Measurements from ENCODE around the gene IQSEC3. TPM values are rescaled to one million over a fixed set of nuclear protein-coding genes. Genes with fewer than 3 reads are reported as not detected.

Gene IQSEC3
- total RNA-seq, 1 experiment from 2014 or later: not detected

DNA sequence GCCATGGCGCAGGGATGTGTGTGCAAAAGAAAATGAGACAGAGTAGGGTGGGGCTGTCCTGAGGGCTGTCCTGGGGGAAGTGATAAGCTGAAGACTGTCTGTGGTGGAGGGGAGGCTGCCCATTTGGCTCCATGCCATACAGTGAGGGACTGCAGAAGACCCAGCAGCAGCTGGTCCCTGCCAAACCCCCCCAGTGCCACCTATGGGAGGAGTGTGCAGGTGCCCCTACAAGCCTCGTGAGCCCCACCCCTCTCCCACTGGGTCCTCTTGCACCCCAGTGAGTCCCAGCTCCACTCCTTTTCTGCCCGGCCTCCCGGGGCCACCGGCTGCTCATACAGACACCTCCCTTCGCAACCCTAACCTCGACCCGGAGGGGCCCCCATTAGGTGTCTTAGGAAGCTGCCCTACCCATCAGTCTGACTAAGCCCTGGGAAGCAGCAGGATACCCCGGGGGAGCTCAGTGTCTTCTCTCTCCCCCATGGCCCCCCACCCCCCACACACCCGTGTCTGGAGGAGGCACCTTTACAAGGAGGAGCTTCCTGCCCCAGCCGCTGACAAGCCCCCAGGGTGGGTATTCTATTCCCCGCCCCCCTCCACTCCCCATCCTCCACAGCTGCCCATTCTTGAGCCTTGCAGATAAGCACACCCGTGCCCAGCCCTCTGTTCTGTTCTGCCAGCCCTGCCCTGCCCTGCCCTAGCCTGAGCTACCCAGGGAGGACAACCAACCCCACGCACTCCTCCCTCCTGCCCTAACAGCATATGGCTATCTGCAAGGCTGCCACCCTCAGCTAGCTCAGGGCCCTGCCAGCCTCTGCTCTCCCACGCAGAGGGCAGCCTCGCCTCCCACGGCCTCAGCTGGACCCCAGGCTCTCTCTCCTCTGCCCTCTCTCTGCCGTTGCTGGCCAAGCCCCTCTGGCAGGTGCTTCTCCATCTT lies 105.4 kb downstream of the IQSEC3 start:
- H3K4me3 ChIP-seq: no peak overlapping the region
- no peaks in the 10 kb centered on the region for H3K36me3 ChIP-seq
- DNase-seq: no peak
- H3K9me3 ChIP-seq (replicated peaks): no peaks in the 10 kb centered on the region
- H3K27ac ChIP-seq: no peak overlapping the region
- H3K27me3 ChIP-seq: peaks cover 32% of the 10 kb centered on the region; the same call in 1 of the 2 replicates
- peaks cover 16% of the 10 kb centered on the region; the same call in 1 of the 2 replicates for H3K4me1 ChIP-seq

DNA sequence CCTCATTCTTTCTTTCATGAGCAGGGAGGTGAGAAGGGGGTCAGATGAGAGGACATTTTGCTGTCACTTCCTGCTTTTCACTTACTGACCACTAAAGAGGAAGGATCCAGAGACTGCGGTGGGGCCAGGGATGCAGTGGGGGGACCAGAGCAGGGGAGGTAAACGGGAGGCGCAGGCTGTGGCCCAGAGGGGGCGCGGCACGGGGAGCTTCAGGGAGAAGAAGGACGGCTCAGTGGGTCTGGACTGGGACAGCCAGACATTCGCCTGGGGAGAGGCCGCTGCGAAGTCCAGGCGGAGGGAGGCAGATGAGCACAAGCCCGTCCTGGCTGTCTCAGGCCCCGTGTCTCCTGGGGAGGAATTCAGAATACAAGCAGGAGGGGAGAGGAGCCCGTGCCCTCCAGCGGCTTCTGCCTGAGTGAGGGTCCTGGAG lies 106.2 kb downstream of the IQSEC3 start:
- H3K9me3 ChIP-seq (replicated peaks): no peaks in the 10 kb centered on the region
- H3K4me3 ChIP-seq: no peak overlapping the region
- peaks cover 16% of the 10 kb centered on the region; the same call in 1 of the 2 replicates for H3K4me1 ChIP-seq
- H3K27me3 ChIP-seq: peaks cover 30% of the 10 kb centered on the region; the same call in 1 of the 2 replicates
- no peaks in the 10 kb centered on the region for H3K36me3 ChIP-seq
- no peak overlapping the region for H3K27ac ChIP-seq
- DNase-seq: no peak

DNA sequence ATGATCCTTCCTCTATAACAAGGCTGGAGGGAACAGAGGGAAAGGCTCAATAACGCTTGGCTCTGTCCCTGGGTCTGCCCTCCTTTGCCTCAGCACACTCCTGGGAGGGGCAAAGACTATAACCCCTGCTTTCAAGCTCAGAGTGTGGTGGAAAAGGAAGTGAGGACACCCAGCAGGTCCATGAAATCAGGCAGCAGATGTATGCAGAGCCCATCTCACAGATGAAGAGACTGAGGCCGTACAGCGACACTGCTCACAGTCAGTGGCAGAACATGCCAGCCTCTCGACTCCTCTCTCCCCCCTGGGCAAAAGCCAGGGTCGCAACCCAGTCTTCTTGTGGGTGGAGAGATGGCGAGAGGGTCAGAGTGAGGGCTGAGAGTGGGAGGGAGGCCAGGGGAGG lies 107.6 kb downstream of the IQSEC3 start:
- no peaks in the 10 kb centered on the region for H3K36me3 ChIP-seq
- no peaks in the 10 kb centered on the region for H3K9me3 ChIP-seq (replicated peaks)
- no peak overlapping the region for H3K4me3 ChIP-seq
- no peak for DNase-seq
- no peak overlapping the region for H3K27ac ChIP-seq
- H3K27me3 ChIP-seq: peaks cover 39% of the 10 kb centered on the region
- peaks cover 16% of the 10 kb centered on the region; the same call in 1 of the 2 replicates for H3K4me1 ChIP-seq

DNA sequence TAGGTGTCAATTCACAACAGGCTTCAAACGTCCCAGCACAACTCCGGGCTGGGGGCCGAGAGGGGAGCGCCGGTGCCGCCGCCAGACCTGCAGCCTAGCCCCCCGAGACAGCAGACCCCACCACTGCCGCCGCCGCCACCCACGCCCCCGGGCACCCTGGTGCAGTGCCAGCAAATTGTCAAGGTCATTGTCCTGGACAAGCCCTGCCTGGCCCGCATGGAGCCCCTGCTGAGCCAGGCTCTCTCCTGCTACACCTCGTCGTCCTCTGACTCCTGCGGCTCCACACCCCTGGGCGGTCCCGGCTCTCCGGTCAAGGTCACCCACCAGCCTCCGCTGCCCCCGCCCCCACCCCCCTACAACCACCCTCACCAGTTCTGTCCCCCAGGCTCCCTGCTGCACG lies 108.0 kb downstream of the IQSEC3 start:
- H3K36me3 ChIP-seq: no peaks in the 10 kb centered on the region
- H3K27ac ChIP-seq: no peak overlapping the region
- H3K4me3 ChIP-seq: no peak overlapping the region
- H3K4me1 ChIP-seq: peaks cover 13% of the 10 kb centered on the region; the same call in 1 of the 2 replicates
- peaks cover 39% of the 10 kb centered on the region for H3K27me3 ChIP-seq
- no peaks in the 10 kb centered on the region for H3K9me3 ChIP-seq (replicated peaks)
- DNase-seq: no peak

DNA sequence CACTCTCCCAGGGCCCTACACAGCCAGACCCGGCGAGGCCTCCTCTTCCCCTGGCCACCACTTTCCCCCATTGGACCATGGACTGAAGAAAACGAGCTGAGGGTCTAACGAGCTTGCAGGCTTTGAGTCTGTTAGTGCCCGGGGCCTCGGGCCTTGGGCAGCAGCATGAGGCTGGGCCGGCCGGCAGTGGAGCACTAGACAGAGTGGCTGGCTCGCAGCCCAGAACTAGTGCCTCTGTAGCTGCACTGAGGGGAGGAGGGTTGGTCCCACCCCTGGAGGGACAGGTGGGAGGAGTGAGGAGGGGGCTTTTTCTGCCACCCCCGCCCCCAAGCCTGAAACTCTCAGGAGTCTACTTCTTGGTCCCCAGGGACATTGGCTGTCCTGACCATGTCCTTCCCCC lies 108.7 kb downstream of the IQSEC3 start:
- H3K4me3 ChIP-seq: no peak overlapping the region
- no peak overlapping the region for H3K27ac ChIP-seq
- H3K9me3 ChIP-seq (replicated peaks): no peaks in the 10 kb centered on the region
- no peak for DNase-seq
- peaks cover 39% of the 10 kb centered on the region for H3K27me3 ChIP-seq
- H3K36me3 ChIP-seq: no peaks in the 10 kb centered on the region
- peaks cover 7% of the 10 kb centered on the region; the same call in 1 of the 2 replicates for H3K4me1 ChIP-seq

DNA sequence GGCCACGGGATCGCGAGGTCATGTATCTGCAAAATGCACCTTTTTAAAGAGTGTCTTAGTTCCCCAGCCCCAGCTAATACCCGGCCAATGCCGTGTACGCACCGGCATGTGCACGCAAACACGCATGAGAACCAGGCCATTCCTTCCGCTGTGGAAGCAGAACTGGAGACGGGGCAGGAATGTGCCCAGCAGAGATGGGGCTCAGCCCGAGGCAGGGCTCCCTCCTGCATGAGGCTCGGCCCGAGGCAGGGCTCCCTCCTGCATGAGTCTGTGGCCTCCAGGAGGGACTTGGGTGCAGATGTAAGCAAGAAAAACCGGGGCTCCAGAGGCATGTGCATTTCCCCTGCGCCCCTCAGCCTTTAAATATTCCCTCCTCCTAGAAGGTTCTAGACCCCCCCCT lies 109.2 kb downstream of the IQSEC3 start:
- Histone ChIP-seq H3K4me3 (no peak overlapping the region), H3K27ac (no peak overlapping the region), H3K27me3 (peaks cover 39% of the 10 kb centered on the region), H3K36me3 (no peaks in the 10 kb centered on the region), H3K9me3 (replicated peaks) (no peaks in the 10 kb centered on the region), H3K4me1 (peaks cover 5% of the 10 kb centered on the region; the same call in 1 of the 2 replicates)
- DNase-seq: no peak

DNA sequence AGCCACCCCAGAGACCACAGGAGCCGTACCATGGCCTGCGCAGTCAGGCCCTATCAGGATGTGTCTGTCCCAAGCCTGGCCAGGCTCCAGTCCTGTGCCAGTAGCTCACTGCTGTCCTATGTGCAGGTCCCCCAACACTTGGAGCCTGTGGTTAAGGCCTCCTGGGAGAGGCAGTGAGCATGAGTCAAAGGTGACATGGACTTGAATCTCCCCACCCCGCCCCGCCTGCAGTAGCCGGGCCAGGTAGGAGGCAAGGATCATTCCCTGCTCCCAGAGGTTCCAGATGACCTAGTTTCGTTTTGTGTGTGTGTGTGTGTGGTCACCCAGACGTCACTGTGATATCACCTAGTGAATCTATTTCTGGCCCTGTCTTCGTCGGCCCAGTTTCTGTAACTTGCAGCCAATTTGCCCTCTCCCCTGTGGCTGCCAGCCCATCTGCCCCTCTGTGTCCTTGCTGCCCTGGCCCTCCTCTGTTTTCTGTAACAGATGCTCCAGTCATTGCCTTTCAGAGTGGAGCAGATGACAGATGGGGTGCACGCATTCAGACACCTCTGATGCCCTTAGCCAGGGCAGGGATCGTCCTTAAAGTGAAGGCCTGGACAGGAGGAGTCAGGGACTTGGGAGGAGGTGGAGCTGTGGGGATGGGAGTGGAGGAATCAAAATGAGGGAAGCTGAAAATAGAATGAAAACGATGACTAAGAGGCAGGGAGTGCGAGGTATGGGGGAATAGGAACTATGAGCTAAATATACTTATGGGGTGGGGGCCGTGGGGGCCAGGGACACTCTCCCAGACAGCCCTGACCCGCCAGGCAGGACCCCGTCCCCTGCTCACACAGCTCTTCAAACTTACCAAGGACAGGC lies 110.0 kb downstream of the IQSEC3 start:
- Histone ChIP-seq H3K27me3 (peaks cover 39% of the 10 kb centered on the region), H3K4me1 (peaks cover 5% of the 10 kb centered on the region; the same call in 1 of the 2 replicates), H3K36me3 (no peaks in the 10 kb centered on the region), H3K27ac (no peak overlapping the region), H3K4me3 (no peak overlapping the region), H3K9me3 (replicated peaks) (no peaks in the 10 kb centered on the region)
- no peak for DNase-seq

DNA sequence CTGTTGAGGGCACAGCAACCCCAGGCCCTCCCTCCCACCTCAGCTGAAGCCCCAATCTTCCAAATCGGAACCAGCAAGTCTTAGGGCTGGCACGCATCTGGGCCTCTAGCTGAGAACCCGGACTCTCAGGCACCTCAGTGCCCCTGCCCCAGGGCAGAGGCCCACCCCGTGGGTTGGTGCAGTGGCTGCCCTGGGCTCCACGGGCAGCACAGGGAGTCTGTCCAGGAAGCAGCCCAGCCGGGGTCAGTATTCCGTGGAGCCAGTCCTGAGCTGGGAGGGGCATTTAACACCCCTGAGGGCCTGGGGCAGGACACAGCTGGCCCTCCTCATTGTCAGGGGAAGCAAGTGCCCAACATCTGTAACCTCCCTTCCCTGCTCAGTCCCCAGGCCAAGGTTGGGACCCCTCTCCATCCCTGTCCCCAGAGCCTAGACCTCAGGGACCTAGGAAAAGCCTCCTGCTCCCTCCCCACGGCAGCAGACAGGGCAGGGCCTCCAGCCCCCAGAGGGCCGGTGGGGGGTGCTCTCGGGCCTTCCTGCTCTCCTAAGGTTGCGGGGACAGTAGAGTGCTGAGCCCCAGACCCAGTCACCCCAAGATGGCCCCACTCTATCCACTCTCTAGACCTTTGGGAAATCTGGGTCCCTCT lies 110.9 kb downstream of the IQSEC3 start:
- no peak for DNase-seq
- Histone ChIP-seq H3K27ac (no peak overlapping the region), H3K4me3 (no peak overlapping the region), H3K27me3 (peaks cover 38% of the 10 kb centered on the region), H3K9me3 (replicated peaks) (no peaks in the 10 kb centered on the region), H3K36me3 (no peaks in the 10 kb centered on the region), H3K4me1 (peaks cover 5% of the 10 kb centered on the region; the same call in 1 of the 2 replicates)

DNA sequence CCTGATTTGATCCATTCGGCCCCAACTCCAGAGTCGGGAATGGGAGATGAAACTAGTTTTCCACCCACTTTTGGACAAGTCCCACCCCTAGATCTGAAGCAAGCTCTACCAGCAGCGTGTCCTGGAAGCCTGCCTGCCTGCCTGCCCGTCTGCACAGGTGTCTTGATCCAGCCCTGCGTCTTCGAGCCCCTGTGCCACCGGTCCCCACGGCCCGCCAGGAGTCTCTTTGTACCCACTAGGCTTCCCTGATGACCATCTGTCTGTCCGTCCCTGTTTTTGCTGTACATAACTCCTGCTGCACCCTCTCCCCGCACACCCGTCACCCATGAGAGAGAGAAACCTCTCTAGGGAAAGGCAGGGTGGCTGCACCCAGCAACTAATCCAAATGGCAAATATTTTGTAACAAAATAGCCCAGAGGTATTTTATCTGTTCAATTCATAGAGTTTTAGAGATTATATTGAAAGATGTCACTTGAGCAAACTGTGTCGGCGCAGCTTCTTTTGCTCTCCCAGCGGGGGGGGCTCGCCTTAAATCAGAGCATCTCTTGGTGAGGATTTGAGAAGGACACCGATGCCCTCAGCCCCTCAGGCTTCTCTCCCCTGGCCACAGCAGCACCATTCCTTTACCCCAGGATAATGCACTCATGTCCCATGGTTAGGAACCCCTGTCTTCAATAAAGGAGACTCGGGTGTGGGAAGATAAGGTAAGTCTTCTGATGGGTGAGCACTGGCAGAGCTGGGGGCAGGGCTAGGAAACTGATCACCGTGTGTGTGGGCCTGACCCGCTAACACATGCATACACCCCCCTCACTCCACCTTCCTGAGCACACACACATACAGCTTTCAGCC lies 111.6 kb downstream of the IQSEC3 start:
- Histone ChIP-seq H3K9me3 (replicated peaks) (no peaks in the 10 kb centered on the region), H3K4me3 (no peak overlapping the region), H3K27ac (no peak overlapping the region), H3K4me1 (peaks cover 5% of the 10 kb centered on the region; the same call in 1 of the 2 replicates), H3K36me3 (no peaks in the 10 kb centered on the region), H3K27me3 (peaks cover 33% of the 10 kb centered on the region)
- no peak for DNase-seq

DNA sequence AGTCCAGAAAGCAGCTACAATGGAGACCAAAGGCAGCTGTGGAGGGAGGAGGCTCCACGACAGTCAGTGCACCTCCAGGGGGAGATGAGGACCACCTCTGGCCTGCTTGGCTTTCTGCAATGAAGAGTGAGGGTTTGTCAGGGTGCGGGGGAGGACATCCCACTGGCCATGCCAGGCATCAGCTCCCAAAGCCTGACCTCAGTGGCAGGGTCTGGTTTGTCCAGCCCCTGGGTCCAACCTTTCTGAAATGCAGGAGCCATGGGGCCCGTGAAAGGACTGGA lies 112.2 kb downstream of the IQSEC3 start:
- Histone ChIP-seq H3K27ac (no peak overlapping the region), H3K36me3 (no peaks in the 10 kb centered on the region), H3K9me3 (replicated peaks) (no peaks in the 10 kb centered on the region), H3K27me3 (peaks cover 28% of the 10 kb centered on the region), H3K4me1 (peaks cover 5% of the 10 kb centered on the region; the same call in 1 of the 2 replicates), H3K4me3 (no peak overlapping the region)
- no peak for DNase-seq

DNA sequence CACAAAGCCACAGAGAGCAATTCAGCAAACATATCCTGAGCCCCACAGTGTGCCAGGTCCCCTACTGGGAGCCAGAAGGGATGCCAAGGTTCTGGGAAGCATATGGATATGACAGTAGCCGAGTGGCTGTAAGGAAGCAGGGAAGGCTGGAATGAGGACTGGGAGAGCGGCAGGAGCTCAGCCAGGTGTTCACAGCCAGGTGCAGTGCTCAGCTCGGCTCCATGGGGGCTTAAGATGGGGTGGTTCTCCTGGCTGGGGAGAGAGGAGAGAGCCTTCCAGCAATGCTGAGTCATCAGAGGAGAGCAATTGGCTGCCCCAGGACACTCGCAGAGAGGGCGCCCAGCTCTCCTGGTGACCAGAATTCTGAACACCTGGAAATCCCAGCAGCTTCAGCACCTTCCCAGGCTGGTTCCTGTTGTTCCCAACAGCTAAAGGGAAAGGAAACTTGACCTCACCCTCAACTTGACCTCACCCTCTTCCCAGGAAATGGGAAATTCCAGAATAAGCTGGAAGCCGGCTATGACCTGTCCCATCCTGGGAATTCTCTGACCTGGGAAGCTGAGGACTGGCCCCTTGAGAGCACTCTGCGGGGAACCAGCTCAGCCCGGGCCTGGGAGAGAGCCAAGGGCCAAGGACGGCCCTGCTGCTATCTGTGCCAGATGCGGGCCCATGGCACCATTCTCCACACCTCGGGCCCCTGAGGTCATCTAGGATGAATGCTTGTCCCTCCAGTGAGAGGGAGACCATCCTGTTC lies 112.7 kb downstream of the IQSEC3 start:
- no peak for DNase-seq
- Histone ChIP-seq H3K4me1 (peaks cover 5% of the 10 kb centered on the region; the same call in 1 of the 2 replicates), H3K27me3 (peaks cover 22% of the 10 kb centered on the region)

DNA sequence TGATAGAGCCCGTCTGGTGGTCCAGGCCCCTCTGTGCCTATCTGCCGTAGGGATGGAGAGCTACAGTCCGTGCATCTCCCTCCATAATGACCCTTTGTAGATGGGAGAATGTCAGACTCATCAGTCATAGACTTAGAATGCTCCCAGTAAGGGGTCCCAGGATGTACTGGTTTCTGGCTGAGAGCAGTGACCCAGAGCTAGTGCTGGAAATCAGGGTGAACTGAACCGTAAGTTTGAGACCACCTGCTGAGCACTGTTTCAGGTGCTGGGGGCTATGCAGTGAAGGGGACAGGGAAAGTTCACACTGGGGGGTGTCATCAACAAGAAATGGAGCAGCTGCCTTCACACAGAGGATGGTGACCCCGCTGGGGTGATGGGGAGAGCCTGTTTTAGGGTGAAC lies 113.3 kb downstream of the IQSEC3 start:
- no peak for DNase-seq
- Histone ChIP-seq H3K36me3 (no peaks in the 10 kb centered on the region), H3K27ac (no peak overlapping the region), H3K9me3 (replicated peaks) (no peaks in the 10 kb centered on the region), H3K4me1 (peaks cover 5% of the 10 kb centered on the region; the same call in 1 of the 2 replicates), H3K4me3 (no peak overlapping the region), H3K27me3 (peaks cover 19% of the 10 kb centered on the region)

More for the DNA sequence above, 112.7 kb downstream of the IQSEC3 start:
- Histone ChIP-seq H3K9me3 (replicated peaks) (no peaks in the 10 kb centered on the region), H3K27ac (no peak overlapping the region), H3K36me3 (no peaks in the 10 kb centered on the region), H3K4me3 (no peak overlapping the region)

DNA sequence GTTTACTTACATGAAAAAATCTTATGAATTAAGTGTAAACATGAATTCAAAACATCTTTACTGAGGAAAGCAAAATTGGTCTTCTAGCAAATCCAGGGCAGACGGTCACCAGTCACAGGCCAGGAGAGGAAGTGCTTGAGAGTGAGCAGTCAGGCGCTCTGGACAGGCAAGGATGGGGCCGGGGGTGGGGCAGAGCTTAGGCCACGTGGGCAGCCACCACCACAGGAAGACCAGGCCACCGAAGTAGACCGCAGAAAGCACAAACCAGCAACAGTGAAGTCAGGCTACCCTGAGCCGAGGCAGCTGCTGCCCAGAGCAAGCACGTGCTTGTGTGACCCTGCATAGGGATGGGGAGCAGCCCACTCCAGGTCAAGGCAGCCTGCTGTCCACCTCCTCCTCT lies 113.9 kb downstream of the IQSEC3 start:
- Histone ChIP-seq H3K4me3 (no peak overlapping the region), H3K27ac (no peak overlapping the region), H3K27me3 (peaks cover 15% of the 10 kb centered on the region), H3K36me3 (no peaks in the 10 kb centered on the region), H3K9me3 (replicated peaks) (no peaks in the 10 kb centered on the region), H3K4me1 (peaks cover 5% of the 10 kb centered on the region; the same call in 1 of the 2 replicates)
- no peak for DNase-seq
